Retinal pigment epithelial cell (primary cell): ENCODE measurements around the gene CCM2.
"Not testable (repeated sequence)": the region's sequence is repeated elsewhere in the genome, so short reads cannot be mapped to it uniquely, and the experiment has no call there.

Experiments
- DNase-seq: peaks from one replicate; pipeline ENCODE4 v3.0.0-alpha.2; 2010; ENCODE audit warnings: low read depth
- H3K4me3 ChIP-seq: 2 replicates; pipeline ENCODE4 v1.5.1; 2011; ENCODE audit warnings: mild to moderate bottlenecking, low read length, control low read depth, moderate library complexity
- CTCF ChIP-seq: conservative IDR thresholded peaks from 2 replicates; pipeline ENCODE4 v1.5.1; 2011; ENCODE audit warnings: low read depth, low read length, control low read depth, inconsistent platforms

The CCM2 gene

GRCh38 chr7:45031829-45032228, 31.8 kb downstream of the CCM2 start:
- no peak for TF ChIP-seq CTCF
- no peak overlapping the region for H3K4me3 ChIP-seq

GRCh38 chr7:45032421-45032820, 32.4 kb downstream of the CCM2 start:
- no peak for DNase-seq
- no peak overlapping the region for H3K4me3 ChIP-seq
- TF ChIP-seq CTCF, result no peak

More at GRCh38 chr7:45031829-45032228, 31.8 kb downstream of the CCM2 start:
- no peak for DNase-seq

- H3K4me3 ChIP-seq, result no peak overlapping the region
- TF ChIP-seq CTCF, result no peak
- DNase-seq, result no peak
Observed at GRCh38 chr7:45033261-45033930, 33.4 kb downstream of the CCM2 start.

- H3K4me3 ChIP-seq, result no peak overlapping the region
- no peak for DNase-seq
- TF ChIP-seq CTCF, result no peak
Observed at GRCh38 chr7:45033931-45034290, 33.9 kb downstream of the CCM2 start.

- not testable (repeated sequence) for H3K4me3 ChIP-seq, DNase-seq
Observed at GRCh38 chr7:45034710-45035109, 34.7 kb downstream of the CCM2 start.

GRCh38 chr7:45035371-45035770, 35.4 kb downstream of the CCM2 start:
- no peak for TF ChIP-seq CTCF
- H3K4me3 ChIP-seq, result no peak overlapping the region

GRCh38 chr7:45035893-45036292, 35.9 kb downstream of the CCM2 start:
- no peak overlapping the region for H3K4me3 ChIP-seq
- no peak for DNase-seq
- TF ChIP-seq CTCF, result no peak

More at GRCh38 chr7:45035371-45035770, 35.4 kb downstream of the CCM2 start:
- DNase-seq, result no peak
